HG03342 (cell line): Measurements from ENCODE around the gene BMP10.
"Not testable (repeated sequence)": the region's sequence is repeated elsewhere in the genome, so short reads cannot be mapped to it uniquely, and the experiment has no call there.

Source experiments
- ATAC-seq: cut with Tn5 transposase; IDR thresholded peaks from one replicate; pipeline ENCODE4 v1.9.1; 2021; ENCODE audit warnings: mild to moderate bottlenecking, moderate library complexity; ENCODE audit not compliant: unreplicated experiment

The BMP10 gene

DNA sequence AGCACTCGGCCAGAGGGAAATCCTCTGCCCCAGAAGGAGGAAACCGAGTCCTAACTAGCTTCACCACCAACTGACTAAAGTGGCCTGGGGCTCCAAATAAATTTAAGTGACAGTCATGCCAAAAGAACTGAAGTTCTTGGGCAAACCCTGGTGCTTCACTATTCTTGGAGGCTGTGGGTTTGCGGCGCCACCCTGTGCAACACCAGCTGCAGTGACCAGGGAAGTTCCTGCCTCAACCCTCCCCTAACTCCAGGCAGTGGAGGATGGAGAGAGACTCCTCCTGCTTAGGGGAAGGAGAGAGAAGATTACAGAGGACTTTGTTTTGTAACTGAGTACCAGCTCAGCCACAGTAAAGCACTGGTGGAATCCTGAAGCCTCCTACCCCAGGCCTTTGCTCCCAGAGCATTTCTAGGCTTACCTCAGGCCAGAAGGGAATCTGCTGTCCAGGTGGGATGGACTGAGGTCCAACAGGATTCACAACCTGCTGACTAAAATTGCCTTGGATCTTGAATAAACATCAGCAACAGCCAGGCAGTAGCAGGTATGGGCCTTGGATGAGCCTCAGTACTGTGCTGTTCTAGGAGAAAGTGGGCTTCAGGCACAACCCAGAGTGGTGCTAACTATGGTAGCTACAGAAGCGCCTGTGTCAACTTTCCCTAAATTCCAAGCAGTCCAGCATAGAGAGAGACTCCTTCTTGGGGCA is 29.4 kb upstream of the BMP10 start:
- no peak for ATAC-seq

DNA sequence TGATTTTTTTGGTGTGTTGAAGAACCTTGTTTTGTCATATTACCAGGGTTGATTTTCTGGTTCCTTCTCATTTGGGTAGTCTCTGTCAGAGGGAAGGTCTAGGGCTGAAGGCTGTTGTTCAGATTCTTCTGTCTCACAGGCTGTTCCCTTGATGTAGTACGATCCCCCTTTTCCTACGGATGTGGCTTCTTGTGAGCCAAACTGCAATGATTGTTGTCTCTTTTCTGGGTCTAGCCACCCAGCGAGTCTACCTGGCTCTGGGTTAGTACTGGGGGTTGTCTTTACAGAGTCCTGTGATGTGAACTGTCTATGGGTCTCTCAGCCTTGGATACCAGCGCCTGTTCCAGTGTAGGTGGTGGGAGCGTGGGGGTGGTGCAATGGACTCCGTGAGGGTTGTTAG is 24.8 kb upstream of the BMP10 start:
- not testable (repeated sequence) for ATAC-seq

DNA sequence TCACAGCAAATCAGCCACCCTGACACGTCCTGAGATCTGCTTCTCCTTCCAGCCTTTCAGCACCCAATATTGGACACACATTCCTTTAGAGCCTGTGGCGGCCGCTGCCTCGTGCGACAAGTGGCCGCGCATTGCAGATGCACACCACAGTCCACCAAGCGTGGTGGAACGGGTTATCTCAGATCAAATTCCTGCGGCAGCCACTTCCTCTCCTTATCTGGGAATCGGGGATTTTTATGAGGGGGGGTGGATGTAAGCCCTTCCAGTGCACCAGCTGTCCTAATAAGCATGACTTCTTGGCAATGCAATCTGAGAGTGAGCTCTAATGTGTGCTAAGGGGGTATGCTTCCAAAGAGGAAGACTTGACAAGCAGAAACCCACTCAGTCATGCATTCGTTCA is 18.3 kb upstream of the BMP10 start:
- no peak for ATAC-seq

DNA sequence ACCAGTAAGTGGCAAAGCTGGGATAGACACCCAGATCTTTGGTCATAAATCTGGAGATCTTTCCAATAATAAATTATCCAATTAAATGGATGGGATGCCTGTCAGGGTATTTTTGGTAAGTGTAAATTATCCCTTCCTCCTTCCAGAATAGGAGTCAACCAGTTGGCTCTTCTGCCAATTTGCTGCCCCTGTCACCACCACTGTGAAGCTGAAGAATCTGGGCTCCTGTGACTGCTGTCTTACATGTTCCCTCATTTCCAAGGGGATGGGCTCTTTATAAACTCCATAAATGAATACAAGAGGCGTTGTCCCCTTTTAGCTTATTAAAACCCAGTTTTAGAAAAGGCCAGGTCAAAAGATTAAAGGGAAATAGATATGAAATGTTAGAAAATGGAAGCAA is 17.8 kb upstream of the BMP10 start:
- no peak for ATAC-seq

DNA sequence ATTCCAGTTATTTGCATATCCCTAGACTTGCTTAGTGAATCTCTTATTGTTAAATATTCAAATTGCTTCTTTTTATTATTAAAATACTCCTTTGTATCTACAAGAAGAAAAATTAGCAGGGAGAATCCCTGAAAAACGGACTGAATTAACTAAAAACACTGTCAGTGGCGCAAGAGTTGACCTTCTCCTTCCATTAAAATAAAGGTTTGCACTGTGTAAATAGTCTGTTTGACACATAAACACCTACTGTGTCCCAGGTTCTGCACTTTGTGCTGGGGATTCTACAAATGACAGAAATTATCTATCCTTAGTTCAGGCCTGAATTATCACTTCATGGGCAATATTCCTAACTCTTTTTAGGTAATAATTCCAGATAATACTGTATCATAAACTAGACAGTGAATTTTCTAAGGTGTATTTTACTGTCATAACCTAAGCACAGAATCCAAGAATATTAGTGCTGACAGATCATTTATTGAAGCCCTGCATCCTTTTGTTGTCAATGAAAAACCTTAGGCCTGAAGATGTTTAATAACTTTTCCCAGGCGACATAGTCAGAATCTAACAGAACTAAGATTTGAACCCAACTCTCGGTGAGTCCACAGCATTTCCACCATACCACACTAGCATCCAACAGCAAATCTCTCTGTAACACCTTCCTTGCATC is 17.0 kb upstream of the BMP10 start:
- ATAC-seq = no peak

DNA sequence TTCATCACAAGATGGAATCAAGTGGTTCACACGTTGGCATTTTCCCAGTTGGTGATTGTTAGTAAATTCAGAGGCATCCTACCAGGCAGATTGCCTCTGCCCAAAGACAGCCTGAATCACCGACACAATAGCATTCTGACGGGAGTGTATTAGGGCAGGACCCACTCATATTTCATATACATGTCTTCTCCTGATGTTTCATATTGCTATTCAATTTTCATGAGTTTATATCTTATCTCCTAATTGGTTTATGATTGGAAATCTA is 14.5 kb upstream of the BMP10 start:
- ATAC-seq = no peak

DNA sequence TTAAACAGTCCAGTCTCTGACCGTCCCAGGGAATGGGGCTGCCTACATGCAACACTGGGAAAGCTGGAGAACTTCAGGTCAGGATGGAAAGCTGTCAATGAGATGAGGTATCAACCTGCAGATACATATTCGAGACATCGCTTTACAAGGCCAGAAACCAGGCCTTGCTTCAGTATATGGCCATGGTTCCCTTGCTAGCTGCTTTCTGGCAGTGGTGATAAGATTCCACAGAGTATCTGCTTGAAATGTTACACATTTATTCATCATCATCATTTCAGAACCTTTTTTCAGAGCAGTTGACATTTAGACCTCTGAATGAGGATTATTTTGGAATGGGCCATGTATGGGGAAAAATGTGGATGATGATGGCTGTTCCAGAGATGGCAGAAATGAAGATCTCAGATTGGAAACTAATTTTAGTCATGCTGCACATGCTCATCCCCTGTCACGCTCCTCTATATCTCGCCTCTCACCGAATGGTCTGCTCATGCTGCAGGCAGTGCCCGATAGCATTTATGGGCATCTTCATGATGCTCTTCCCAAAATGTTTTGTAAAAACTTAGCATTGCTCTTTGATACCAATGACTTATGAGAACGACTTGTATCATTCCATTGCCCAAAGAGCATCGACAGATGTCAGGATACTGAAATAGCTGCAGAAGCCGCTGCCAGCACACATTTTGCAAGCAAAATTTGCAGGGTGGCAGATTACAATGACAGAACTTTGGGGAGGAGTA is 14.0 kb upstream of the BMP10 start:
- ATAC-seq = no peak

DNA sequence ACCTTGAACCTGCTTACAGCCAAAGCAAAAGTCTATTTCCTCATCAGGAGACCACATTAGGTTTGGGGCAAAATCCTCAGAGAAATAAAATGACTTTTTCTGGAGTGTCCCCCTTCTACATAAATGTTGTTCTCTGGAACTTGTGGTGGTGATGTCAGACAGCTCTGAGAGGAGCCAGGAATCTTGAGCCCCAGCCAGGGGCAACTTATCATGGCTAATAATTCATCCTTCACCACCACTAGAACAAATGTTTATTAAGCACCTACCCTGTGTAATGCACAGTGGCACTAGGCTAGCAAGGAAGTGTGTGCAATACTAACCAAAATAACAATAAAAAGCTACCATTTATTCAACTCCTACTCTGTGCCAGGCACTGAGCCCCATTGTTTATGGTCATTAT is 9.0 kb upstream of the BMP10 start:
- ATAC-seq = no peak

DNA sequence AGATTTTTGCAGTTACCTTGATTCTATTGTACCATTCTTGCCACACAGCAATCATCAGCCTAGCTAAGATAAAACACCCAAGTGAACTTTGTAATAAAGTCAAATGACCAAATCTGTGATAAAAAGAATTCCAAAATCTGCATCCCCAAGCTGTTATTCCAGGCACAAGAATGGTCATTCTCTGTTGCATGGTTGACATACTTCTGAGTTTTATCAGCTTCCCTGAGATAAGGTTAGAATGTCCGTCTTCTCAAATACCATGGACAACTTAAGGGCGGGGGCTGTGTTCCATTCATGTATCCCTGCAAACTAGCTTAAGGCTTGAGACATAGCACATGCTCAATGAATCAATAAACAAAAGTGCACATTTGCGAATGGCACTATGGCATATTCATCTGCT is 8.1 kb upstream of the BMP10 start:
- ATAC-seq = no peak

DNA sequence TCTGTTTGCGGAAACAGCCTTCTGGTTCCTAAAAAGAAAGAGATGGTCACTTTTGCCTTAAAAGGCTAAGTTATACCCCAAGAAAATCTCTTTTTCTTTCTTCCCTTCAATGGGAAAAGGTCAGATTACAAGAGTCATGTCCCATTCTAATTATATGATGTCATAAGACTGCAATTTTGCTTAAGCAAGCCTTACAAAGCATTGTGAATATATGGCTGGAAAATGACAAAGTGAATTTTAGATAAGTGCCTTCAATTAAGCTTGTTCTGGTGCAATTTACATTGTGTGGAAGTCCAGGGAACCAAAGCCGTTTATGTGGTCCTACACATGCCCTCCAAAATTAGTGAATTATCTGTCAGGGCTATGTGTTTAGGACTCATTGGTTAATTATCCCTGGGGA is 7.6 kb upstream of the BMP10 start:
- ATAC-seq = no peak

DNA sequence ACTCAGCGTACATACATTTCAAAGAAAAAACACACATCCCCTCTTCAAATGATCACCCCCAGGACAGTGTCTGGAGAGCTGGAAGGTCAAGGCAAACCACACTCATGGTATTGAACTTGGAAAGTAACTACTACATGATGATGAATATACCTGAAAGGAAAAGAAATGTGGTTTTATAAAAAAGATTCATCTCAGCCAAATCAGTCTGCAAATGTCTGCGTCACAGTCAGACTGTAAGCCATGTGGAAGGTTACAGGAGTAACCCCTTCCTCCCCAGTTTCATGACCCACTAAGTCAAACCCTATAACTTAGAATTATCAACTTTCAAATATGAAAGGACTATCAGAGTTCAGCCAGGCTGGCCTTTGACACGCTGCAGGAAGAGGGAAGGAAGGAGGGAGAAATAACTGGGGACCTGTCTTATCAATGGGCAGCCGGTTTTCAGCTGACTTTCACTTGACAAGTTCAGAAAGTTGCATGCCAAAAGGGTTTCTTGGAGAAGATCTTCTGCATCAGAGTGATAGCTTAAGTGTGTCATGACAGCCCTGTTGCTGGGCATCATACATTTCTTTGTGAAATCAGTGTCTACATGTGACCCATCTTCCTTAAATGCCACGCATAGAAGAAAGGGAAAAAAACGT is 7.0 kb upstream of the BMP10 start:
- no peak for ATAC-seq

DNA sequence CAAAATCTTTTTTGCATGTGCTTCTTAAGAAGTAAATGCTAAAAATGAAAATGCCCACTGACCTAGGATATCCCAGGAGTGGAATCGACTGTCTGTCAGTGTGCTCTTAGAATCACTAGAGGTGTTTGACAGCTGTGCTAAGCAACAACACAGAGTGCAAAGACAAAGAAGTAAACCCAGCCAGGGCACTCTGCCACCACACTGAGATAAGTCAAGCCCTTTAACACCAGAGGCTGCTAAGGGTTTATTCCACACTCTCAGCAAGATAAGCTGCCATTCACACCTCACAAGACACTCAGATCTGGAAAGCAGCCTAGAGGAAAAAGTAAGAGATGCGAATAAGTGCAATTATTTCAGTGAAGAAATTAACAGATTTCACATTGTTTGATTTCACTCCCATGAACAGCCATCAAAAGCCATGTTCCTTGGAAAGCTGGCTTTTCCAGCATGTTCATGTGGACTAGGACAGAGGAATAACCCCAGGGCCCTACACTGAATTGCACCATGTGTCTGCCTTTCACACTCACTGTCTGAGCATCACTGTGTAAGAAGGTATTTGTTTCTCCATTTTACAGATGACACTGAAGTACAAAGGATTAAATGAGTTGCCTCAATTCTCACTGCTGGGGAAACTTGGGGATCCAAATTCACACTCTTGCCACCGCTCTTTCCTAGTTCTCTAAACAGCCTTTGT is 6.0 kb upstream of the BMP10 start:
- no peak for ATAC-seq

DNA sequence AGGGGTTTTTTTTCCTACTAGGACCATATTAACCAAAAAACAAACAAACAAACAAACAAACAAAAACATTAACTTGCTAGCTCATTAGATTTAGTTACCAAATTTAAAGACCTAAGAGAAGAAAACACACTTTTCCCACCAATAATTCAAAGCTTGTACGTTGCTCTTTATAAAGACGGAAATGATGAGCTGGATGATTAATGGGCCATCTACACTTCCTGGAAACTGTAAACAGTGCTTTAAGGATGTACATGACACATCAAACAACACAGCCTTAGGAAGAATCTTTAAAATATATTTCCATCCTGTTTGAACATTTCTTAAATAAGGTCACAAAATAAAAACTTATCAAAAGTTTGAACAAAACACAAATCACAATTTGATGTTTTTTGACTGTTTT is 982 bp downstream of the BMP10 start:
- no peak for ATAC-seq

DNA sequence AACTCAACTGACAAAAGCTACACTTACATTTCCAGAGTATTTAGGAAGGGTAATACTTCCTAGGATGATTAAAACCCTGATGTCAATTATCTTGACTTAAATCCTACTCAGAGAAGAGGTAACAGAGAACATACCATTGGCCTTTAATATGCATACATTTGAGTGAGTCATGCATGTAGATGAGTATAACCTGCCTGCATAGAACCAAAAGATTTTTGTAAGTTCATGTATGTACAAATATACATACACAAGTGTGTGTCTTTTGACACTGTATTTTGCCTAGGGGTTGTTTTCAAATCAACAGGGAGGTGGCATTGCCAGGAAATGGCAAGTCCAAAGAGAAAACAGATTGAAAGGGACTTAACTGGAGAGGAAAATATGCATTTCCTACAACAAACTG is 6.1 kb downstream of the BMP10 start:
- ATAC-seq = no peak

DNA sequence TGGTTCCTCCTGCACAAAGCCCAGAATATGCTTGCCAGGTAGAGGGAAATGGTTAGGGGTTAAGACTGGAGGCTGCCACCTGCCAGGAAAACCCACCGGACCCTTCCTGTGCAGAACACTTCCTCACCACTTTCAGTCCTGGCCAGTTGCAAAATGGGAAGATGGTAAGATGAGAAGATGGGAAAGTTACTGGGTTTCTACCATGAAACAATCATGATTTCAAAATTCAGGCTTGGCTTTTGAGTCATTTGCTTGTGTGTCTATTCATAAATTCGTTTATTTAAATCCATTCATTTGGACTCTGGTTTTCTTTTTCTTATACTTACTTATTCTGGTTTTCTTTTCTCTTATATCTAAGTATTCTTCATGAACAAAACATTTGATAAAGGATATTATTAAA is 7.2 kb downstream of the BMP10 start:
- ATAC-seq = no peak

DNA sequence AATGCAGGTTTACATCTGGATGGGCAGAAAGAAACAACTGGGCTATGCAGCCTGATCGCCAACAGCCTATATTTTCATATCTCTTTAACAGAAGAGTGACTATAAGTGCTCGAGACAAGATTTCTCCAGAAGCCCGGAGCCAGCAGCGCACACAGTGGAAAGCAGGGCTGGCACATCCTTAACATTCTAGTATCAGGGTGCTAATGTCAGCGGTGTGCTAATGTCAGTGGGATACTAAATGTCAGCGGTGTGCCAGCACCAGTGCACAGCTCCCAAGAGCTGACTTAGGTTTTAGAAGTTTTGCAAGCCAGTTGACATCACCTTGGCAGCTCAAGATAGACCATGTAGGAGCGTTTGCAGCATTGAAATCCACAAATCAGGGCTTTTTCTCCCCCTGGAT is 8.3 kb downstream of the BMP10 start:
- no peak for ATAC-seq

DNA sequence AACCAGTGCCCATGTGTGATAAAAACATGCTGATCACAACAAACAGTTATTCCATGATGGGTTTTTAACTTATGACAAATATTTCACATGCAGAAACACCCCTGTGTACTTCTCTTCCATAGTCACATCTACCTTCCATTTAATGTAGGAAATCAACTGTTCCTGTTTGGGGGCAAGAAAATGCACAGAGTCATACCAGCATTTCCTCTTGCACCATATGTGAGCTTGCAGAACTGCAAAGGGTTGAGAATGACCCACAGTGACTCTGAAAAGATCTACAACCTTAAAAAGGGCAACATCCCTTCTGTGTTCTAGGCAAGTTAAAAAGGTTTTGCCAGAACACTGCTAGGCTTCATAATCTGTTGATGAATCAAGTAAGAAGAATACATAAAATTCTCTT is 9.9 kb downstream of the BMP10 start:
- no peak for ATAC-seq

DNA sequence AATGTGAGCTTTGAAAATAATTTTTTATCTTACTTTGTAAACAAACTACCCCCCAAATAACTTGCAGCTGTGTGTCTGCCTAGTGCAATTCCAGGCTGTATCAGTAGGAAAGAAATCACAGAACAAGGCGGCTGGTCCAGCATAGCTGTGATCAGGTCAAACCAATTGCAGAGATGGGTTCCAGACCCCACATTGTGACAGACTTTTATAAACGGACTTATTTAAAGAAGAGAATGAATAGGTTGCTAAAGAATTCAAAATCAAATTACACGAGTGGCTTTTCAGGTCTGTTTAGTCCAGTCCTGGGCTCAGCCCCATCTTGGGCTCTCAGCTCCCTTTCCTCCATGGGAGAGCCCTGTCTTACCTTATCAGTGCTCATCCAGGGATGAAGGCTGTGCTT is 11.1 kb downstream of the BMP10 start:
- no peak for ATAC-seq

DNA sequence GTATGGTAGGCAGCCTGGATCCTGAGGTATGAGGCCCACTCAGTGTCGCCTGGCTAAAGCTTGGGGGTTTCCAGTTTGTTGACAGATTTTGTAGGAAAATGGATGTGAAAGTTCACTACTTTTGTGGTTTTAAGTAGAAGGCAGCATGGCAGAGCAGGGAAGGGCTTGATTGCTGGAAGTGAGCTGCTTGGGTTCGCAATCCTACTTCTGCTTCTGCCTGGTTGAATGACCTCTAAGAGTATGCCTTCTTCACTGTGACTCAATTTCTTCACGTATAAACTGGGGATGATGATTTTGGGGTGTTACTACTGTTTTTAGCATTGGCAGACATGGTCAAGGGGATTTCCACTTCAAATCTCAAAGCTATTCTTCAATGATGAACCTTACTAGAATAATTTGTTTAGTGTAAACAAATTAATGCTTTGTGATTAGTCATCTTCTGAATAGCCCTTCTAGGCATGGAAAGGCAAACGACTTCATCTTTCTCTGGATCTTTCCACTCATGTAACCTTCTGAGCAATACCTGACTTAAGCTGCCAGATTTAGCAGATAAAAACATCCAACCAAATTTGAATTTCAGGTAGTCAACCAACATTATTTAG is 13.2 kb downstream of the BMP10 start:
- peak; percentile 65 for ATAC-seq

DNA sequence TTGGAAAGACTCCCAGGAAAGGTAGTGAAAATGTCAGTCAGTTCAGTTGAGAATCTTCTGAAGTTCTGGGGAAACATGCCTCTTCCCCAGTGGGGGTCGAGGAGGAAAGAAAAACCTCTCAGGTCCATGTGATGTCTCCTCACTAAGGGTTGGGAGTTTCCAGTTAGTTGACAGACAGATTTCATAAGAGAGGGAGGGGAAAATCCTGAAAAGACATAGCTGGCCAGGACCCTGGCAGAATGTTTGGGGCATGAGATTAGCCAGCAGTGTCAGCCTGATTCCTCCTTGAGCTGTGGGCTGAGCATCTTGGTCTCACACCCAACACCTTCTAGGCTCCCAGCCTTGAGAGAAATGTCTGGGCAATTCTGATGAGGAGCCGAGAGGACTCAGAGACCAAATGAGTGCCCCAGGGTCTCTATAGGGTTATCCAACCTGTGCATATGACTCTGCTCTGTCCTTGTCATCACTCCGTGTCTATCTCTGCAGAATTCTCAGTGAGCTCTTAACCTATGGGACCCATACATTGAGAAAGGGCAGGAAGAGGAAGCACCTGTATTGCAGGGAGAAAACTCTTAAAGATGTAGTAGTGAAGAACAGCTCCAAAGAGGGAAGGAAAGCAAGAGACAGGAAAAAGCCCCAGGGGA is 13.9 kb downstream of the BMP10 start:
- ATAC-seq = no peak

DNA sequence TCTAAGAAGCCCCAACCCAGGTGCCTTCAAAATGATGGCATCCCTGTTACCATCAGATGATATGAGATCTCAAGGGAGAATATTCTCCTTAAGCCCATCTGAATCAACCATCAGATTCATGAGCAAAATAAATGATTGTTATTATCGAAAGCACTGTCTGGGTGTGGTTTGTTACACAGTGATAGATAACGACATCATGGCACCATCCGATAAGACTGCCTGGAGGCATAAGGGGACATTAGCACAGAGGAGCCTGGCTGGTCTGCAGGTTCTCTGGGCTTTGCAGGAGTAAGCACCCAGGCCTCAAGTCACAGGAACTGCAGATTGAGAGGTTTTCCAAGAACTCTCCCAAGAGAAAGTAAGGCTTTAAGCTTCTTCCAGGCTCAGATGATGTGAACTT is 15.6 kb downstream of the BMP10 start:
- ATAC-seq = no peak
